ENCODE measurements around the gene SCAND1.

DNA sequence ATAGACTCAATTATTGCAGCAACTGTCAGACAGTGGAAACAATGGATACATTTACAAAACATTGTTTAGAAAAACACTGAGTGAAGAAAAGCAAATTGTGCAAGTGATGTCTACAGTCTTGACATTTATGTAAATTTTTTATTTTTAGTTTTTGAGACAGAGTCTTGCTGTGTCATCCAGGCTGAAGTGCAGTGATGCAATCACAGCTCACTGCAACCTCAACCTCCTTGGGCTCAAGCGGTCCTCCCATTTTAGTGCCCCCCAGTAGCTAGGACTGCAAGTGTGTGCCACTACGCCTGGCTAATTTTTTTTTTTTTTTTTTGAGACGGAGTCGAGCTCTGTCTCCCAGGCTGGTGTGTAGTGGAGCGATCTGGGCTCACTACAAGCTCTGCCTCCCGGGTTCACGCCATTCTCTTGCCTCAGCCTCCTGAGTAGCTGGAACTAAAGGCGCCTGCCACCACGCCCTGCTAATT is 23.8 kb upstream of the SCAND1 start:
- no peak for TF ChIP-seq POLR2AphosphoS5 (IDR thresholded peaks at IDR 0.05; ENCODE audit: low read depth)
- TF ChIP-seq, protein P1, sequence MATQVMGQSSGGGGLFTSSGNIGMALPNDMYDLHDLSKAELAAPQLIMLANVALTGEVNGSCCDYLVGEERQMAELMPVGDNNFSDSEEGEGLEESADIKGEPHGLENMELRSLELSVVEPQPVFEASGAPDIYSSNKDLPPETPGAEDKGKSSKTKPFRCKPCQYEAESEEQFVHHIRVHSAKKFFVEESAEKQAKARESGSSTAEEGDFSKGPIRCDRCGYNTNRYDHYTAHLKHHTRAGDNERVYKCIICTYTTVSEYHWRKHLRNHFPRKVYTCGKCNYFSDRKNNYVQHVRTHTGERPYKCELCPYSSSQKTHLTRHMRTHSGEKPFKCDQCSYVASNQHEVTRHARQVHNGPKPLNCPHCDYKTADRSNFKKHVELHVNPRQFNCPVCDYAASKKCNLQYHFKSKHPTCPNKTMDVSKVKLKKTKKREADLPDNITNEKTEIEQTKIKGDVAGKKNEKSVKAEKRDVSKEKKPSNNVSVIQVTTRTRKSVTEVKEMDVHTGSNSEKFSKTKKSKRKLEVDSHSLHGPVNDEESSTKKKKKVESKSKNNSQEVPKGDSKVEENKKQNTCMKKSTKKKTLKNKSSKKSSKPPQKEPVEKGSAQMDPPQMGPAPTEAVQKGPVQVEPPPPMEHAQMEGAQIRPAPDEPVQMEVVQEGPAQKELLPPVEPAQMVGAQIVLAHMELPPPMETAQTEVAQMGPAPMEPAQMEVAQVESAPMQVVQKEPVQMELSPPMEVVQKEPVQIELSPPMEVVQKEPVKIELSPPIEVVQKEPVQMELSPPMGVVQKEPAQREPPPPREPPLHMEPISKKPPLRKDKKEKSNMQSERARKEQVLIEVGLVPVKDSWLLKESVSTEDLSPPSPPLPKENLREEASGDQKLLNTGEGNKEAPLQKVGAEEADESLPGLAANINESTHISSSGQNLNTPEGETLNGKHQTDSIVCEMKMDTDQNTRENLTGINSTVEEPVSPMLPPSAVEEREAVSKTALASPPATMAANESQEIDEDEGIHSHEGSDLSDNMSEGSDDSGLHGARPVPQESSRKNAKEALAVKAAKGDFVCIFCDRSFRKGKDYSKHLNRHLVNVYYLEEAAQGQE (IDR thresholded peaks at IDR 0.05; ENCODE audit: insufficient replicate concordance, low read depth) = no peak
- TF ChIP-seq, protein P2, sequence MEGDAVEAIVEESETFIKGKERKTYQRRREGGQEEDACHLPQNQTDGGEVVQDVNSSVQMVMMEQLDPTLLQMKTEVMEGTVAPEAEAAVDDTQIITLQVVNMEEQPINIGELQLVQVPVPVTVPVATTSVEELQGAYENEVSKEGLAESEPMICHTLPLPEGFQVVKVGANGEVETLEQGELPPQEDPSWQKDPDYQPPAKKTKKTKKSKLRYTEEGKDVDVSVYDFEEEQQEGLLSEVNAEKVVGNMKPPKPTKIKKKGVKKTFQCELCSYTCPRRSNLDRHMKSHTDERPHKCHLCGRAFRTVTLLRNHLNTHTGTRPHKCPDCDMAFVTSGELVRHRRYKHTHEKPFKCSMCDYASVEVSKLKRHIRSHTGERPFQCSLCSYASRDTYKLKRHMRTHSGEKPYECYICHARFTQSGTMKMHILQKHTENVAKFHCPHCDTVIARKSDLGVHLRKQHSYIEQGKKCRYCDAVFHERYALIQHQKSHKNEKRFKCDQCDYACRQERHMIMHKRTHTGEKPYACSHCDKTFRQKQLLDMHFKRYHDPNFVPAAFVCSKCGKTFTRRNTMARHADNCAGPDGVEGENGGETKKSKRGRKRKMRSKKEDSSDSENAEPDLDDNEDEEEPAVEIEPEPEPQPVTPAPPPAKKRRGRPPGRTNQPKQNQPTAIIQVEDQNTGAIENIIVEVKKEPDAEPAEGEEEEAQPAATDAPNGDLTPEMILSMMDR (IDR thresholded peaks at IDR 0.05; ENCODE audit: insufficient read depth, low read length) = no peak
